ENCODE measurements around the gene DSCAM.

DNA sequence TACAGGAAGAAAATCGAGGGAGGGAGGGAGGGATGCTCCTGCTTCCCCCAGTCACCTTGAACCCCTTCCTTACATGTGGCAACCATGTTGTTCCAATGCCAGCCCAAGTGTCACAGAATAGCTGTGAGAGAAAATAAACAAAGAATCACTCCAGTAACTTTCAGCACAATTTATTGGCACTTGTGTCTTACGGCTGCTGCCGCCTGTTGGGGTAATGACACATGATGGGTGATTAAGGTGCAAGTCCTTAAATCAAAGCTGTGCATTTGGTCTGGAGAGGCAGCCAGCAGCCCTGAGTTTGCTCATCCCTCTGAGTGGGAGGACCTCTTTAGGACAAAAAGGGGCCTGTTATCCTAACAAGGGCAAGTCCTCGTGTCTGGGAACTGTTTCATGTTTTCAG, 602.0 kb downstream of the DSCAM start:
- TF ChIP-seq CTCF (conservative IDR thresholded peaks at IDR 0.05 in 1 of 2, IDR thresholded peaks at IDR 0.05 in 1 of 2; ENCODE audit: low read depth in 1 of 2, low read length in 2 of 2) (no peak), EZH2 (IDR thresholded peaks at IDR 0.05; ENCODE audit: low read length, missing control alignments) (no peak)
